HepG2 (cell line): ENCODE results near the gene SLC9A1. TPM values are rescaled to one million over a fixed set of nuclear protein-coding genes. Genes with fewer than 3 reads are reported as not detected.

Experiments used
- CENPBD1 ChIP-seq: sonication (generic); formaldehyde crosslinking; IDR thresholded peaks from 2 replicates; pipeline ENCODE4 v1.8.0; 2022; ENCODE audit warnings: missing genetic modification reagents, low read depth, mild to moderate bottlenecking, borderline replicate concordance
- CSRNP1 ChIP-seq: sonication (generic); formaldehyde crosslinking; IDR thresholded peaks from 2 replicates; pipeline ENCODE4 v1.8.1; 2023; ENCODE audit warnings: mild to moderate bottlenecking, missing genetic modification reagents
- EEA1 ChIP-seq: sonication (generic); formaldehyde crosslinking; IDR thresholded peaks from 2 replicates; pipeline ENCODE4 v1.5.1; 2020; ENCODE audit warnings: mild to moderate bottlenecking, missing genetic modification reagents, borderline replicate concordance
- ETV6 ChIP-seq: sonication (generic); formaldehyde crosslinking; conservative IDR thresholded peaks from 2 replicates; pipeline ENCODE4 v1.4.0; 2020; ENCODE audit warnings: missing genetic modification reagents
- HMG20A ChIP-seq: IDR thresholded peaks from 2 replicates; pipeline ENCODE4 v1.6.1; 2016; ENCODE audit warnings: borderline replicate concordance
- HOXA7 ChIP-seq: sonication (generic); formaldehyde crosslinking; IDR thresholded peaks from 2 replicates; pipeline ENCODE4 v1.8.1; 2022; ENCODE audit warnings: mild to moderate bottlenecking, missing genetic modification reagents, moderate library complexity
- KDM5A ChIP-seq: fragments of 200-600 bp; sonication (generic); IDR thresholded peaks from 2 replicates; pipeline ENCODE4 v1.7.0; 2018; ENCODE audit warnings: antibody characterized with exemption, mild to moderate bottlenecking, low read length, borderline replicate concordance
- NCOA5 ChIP-seq: sonication (generic); formaldehyde crosslinking; IDR thresholded peaks from 2 replicates; pipeline ENCODE4 v1.4.0; 2020; ENCODE audit warnings: missing genetic modification reagents
- PRDM4 ChIP-seq: sonication (generic); formaldehyde crosslinking; IDR thresholded peaks from 2 replicates; pipeline ENCODE4 v1.9.0; 2021; ENCODE audit warnings: missing genetic modification reagents, borderline replicate concordance
- SNAPC4 ChIP-seq: sonication (generic); formaldehyde crosslinking; IDR thresholded peaks from 2 replicates; pipeline ENCODE4 v1.4.0; 2020; ENCODE audit warnings: mild to moderate bottlenecking, missing genetic modification reagents
- SP2 ChIP-seq: sonication (generic); formaldehyde crosslinking; IDR thresholded peaks from 2 replicates; pipeline ENCODE4 v1.5.1; 2020; ENCODE audit warnings: mild to moderate bottlenecking, missing genetic modification reagents
- TERF1 ChIP-seq: sonication (generic); formaldehyde crosslinking; IDR thresholded peaks from 2 replicates; pipeline ENCODE4 v1.8.0; 2022; ENCODE audit warnings: mild to moderate bottlenecking, missing genetic modification reagents, moderate library complexity
- ZBTB39 ChIP-seq: sonication (generic); formaldehyde crosslinking; IDR thresholded peaks from 2 replicates; pipeline ENCODE4 v1.5.0; 2020; ENCODE audit warnings: missing genetic modification reagents
- ZNF121 ChIP-seq: sonication (generic); formaldehyde crosslinking; IDR thresholded peaks from 2 replicates; pipeline ENCODE4 v1.5.0; 2020; ENCODE audit warnings: mild to moderate bottlenecking, missing genetic modification reagents
- ZNF224 ChIP-seq: sonication (generic); formaldehyde crosslinking; IDR thresholded peaks from 2 replicates; pipeline ENCODE4 v1.5.0; 2020; ENCODE audit warnings: mild to moderate bottlenecking, missing genetic modification reagents
- polyA plus RNA-seq, 8 experiments: library from polyadenylated mRNA; depleted of rRNA in 3 of 8; stranded (reverse) in 7 of 8; unstranded in 1 of 8; fragments of >200 nt; fragmentation: Illumina TruSeq in 4 of 8; extraction: Trizol in 4 of 8; gene quantifications; 2 replicates each; pipeline versions ENCODE4 v1.2.1 to v1.2.3, GENCODE V29; 2011 to 2016; ENCODE audit warnings: low read depth in 4 of 8, missing spikeins in 1 of 8, mixed read lengths in 1 of 8; ENCODE audit not compliant: insufficient read depth in 1 of 8
- total RNA-seq, 5 experiments: library from RNA; depleted of rRNA; stranded (reverse); fragments of >200 nt; fragmentation: Illumina TruSeq; extraction: Trizol; gene quantifications; 2 replicates each; pipeline ENCODE4 v1.2.3, GENCODE V29; 2016; ENCODE audit warnings: low read depth in 1 of 5

Gene SLC9A1
- total and polyA plus RNA-seq, 2 of the 13 experiments (the other 11 are each of a cell fraction or from before 2014, with no cell fraction given), result 1.4 to 2.9 TPM

GRCh38 chr1:27154991-27155781, at the start of gene SLC9A1 (continued):
- TF ChIP-seq SNAPC4 (CRISPR knock-in tag) (peak; percentile 70; the same call in 1 of the 2 replicates), CENPBD1 (CRISPR knock-in tag) (no peak; the same call in 1 of the 2 replicates), HOXA7 (CRISPR knock-in tag) (no peak), EEA1 (no peak), NCOA5 (no peak), SP2 (CRISPR knock-in tag) (no peak), ZNF224 (CRISPR knock-in tag) (no peak), CSRNP1 (CRISPR knock-in tag) (peak; percentile 79), ZNF121 (CRISPR knock-in tag) (no peak), HMG20A (CRISPR knock-in tag) (peak; percentile 9; the same call in 1 of the 2 replicates), ZBTB39 (CRISPR knock-in tag) (no peak), KDM5A (no peak), TERF1 (CRISPR knock-in tag) (no peak), ETV6 (CRISPR knock-in tag) (peak; percentile 95; the same call in 1 of the 2 replicates), PRDM4 (no peak; the same call in 1 of the 2 replicates)
